ENCODE results near the gene NFE2L3.
"Not testable (repeated sequence)": the region's sequence is repeated elsewhere in the genome, so short reads cannot be mapped to it uniquely, and the experiment has no call there.

The NFE2L3 gene

DNA sequence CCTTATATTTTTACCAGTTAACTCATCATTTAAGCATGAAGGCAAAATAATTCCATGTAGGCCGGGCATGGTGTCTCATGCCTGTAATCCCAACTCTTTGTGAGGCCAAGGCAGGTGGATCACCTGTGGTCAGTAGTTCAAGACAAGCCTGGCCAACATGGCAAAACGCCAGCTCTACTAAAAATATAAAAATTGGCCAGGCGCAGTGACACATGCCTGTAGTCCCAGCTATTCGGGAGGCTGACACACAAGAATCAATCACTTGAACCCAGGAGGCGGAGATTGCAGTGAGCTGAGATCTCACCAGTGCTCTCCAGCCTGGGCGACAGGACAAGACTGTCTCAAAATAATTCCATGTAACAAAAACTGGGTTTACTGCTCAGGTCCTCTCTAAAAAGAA is 30.3 kb downstream of the NFE2L3 start:
- no peak overlapping the region for H3K4me3 ChIP-seq (ENCODE audit: low read length)
- DNase-seq (ENCODE audit: low read depth, low spot score), result no peak

DNA sequence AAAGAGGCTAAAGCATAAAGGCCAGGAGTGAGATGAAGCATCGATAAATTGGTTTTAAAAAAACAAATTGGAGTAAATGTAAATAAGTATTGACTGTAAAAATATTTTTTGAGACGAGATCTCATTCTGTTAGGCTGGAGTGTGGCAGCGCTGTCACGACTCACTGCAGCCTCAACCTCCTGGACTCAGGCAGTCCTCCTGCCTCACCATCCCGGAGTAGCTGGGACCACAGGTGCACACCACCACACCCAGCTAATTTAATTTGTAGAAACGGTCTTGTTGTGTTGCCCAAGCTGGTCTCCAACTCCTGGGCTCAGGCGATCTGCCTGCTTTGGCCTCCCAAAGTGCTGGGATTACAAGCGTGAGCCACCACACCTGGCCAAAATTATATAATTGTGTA is 30.7 kb downstream of the NFE2L3 start:
- DNase-seq (ENCODE audit: low read depth, low spot score), result no peak
- no peak overlapping the region for H3K4me3 ChIP-seq (ENCODE audit: low read length)

DNA sequence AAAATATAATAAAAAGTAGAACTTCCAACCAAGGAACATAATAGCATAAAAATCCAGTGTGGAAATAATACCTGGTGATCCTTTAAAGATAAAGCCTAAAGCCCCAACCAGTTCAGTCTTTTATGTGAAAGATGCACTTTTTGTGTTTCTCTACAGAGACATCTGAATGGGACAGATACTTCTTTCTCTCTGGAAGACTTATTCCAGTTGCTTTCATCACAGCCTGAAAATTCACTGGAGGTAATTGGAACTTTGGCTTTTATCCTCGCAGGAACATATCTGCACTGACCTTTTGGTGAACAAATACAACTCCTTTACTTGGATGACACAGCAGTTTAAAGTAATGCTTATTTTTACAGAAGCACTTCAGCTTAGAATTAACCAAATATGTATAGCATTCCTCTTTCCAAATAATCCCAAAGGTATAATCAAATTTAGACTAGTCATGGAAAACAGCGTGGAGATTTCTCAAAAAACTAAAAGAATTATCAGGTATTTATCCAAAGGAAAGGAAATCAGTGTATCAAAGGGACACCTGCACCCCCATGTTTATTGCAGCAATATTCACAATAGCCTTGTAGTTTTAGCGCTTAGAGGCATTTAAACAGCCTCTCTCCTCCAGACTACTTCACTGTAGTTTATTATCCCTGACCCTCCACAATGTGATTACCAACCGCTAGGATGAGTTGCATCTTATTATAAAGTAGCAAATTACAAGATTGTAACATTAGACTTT is 31.7 kb downstream of the NFE2L3 start:
- no peak overlapping the region for H3K4me3 ChIP-seq (ENCODE audit: low read length)
- DNase-seq (ENCODE audit: low read depth, low spot score), result no peak

DNA sequence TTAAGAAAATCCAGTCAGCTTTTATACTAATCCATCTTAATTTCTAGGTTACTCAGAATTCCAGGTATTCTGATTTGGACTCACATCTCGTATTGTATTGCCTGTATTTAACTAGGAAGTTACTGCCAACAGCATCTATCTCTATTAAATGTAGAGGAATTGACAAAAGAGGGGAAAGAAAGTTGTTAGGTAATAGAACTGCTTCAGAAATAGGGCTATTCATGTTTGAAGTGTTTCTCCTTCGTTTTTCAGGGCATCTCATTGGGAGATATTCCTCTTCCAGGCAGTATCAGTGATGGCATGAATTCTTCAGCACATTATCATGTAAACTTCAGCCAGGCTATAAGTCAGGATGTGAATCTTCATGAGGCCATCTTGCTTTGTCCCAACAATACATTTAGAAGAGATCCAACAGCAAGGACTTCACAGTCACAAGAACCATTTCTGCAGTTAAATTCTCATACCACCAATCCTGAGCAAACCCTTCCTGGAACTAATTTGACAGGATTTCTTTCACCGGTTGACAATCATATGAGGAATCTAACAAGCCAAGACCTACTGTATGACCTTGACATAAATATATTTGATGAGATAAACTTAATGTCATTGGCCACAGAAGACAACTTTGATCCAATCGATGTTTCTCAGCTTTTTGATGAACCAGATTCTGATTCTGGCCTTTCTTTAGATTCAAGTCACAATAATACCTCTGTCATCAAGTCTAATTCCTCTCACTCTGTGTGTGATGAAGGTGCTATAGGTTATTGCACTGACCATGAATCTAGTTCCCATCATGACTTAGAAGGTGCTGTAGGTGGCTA is 32.5 kb downstream of the NFE2L3 start:
- DNase-seq (ENCODE audit: low read depth, low spot score), result not testable (repeated sequence)

DNA sequence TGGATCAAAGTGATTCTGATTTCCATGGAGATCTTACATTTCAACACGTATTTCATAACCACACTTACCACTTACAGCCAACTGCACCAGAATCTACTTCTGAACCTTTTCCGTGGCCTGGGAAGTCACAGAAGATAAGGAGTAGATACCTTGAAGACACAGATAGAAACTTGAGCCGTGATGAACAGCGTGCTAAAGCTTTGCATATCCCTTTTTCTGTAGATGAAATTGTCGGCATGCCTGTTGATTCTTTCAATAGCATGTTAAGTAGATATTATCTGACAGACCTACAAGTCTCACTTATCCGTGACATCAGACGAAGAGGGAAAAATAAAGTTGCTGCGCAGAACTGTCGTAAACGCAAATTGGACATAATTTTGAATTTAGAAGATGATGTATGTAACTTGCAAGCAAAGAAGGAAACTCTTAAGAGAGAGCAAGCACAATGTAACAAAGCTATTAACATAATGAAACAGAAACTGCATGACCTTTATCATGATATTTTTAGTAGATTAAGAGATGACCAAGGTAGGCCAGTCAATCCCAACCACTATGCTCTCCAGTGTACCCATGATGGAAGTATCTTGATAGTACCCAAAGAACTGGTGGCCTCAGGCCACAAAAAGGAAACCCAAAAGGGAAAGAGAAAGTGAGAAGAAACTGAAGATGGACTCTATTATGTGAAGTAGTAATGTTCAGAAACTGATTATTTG is 33.3 kb downstream of the NFE2L3 start:
- H3K4me3 ChIP-seq (ENCODE audit: low read length), result no peak overlapping the region
- DNase-seq (ENCODE audit: low read depth, low spot score), result no peak

More for the DNA sequence above, 32.5 kb downstream of the NFE2L3 start:
- H3K4me3 ChIP-seq (ENCODE audit: low read length), result not testable (repeated sequence)

DNA sequence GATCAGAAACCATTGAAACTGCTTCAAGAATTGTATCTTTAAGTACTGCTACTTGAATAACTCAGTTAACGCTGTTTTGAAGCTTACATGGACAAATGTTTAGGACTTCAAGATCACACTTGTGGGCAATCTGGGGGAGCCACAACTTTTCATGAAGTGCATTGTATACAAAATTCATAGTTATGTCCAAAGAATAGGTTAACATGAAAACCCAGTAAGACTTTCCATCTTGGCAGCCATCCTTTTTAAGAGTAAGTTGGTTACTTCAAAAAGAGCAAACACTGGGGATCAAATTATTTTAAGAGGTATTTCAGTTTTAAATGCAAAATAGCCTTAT is 33.8 kb downstream of the NFE2L3 start:
- H3K4me3 ChIP-seq (ENCODE audit: low read length), result no peak overlapping the region
- DNase-seq (ENCODE audit: low read depth, low spot score), result no peak

DNA sequence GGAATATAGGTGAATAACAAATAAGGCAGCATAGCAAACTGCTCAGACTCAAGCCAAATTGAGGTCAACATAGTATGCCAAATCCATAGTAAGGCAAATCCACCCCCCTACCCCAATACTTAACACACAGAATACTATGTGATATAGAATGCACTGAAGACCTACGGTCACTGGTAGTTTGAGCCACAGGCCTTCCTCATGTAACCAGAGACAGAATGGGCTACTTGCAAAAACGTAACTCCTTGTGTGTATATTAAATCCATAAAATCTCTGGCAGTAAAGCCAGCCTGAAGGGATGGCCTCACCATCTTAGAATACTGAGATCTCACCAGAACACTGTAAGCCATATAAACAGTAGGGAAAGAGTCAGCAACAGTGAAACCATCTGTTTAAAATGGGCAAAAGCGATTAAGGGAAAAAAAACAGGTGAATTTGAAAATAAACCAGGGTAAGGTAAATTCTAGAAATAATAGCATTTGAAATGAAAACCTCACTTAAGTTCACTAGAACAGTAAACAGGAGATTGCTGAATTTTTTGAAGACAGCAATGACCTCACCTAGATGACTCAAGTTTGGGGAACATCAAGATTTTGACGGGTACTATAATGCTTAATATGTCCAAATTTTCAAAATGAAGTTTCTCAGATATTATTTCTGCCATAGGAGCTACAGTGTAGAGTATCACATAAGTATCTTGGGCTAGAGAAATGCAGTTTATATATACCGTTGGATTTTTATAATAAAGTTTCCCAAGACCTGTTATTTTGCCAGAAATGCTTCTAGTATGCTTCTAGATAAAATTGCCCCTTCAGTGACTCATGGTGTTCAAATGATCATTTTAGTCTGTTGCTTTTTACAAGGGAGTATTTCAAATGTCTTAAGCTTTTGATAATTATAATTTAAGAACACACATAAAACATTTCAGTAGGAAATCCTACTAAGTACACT is 34.6 kb downstream of the NFE2L3 start:
- no peak overlapping the region for H3K4me3 ChIP-seq (ENCODE audit: low read length)
- DNase-seq (ENCODE audit: low read depth, low spot score), result no peak

DNA sequence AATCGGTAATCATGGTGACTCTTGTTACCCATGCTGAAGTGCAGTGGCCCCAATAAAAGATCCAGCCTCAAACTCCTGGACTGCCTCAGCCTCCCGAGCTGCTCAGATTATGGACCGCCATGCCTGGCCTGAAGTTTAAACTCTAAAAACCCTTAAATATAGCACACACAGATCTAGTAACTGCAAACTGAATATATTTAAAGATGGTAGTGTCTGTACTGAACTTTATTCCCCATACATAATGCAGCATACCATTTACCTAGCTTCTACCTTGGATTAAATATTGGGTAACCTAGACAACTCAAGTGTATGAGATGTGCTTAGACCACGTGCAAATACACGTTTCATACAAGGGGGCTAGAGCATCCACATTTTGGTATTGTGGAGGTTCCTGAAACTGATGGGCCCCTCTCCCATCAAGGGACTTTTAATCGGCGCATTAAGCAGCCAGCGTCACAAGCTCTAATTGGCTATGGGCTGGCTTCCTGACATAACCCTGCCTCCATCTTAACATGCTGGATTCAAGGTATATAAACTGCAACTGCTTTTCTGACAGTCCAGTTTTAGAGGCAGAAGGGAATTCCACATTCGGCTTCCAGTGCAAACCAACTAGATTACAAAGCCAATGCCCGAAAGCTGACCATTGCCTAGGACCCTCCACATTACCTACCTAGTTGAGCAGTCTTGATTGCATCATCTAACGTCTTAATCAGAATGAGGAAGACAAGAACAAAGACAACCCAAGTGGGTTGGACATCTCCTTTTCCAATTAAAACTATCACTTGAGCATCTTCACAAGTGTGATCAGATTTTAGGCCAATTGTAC is 35.6 kb downstream of the NFE2L3 start:
- H3K4me3 ChIP-seq (ENCODE audit: low read length), result no peak overlapping the region
- DNase-seq (ENCODE audit: low read depth, low spot score), result no peak

DNA sequence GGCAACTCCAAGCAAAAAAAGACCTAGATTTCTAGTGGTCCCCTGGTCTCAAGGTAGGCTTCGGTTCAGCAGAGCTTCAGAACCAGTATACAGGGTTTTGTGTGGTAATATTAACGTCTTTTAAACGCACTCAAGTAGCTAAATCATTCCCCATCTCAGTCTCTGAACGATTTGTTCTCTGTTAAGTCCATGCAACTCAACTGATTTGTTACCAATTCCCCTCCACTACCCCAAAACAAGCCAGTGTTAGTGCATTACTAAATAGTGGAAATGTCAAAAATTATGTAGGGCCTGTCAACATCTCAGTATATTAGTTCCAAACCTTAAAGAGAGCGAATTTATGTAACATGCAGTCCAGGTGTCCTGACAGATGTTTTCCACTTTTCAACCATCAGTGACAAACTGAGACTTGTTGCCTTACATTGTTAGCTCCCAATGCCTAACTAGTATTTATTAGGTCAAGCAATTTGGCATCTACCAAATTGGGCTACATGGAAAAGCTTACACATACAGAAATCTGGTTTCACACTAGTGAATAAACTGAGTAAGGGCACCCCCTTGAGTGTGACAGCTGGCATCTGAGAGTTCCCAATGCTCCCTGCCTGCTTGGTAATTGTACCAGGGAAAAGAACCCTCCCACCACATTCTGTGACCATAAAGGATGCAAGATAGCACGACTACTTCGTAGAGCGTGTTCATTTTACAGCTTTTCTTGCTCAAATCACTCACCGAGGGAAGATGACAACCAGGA is 36.4 kb downstream of the NFE2L3 start:
- no peak for DNase-seq (ENCODE audit: low read depth, low spot score)
- no peak overlapping the region for H3K4me3 ChIP-seq (ENCODE audit: low read length)

DNA sequence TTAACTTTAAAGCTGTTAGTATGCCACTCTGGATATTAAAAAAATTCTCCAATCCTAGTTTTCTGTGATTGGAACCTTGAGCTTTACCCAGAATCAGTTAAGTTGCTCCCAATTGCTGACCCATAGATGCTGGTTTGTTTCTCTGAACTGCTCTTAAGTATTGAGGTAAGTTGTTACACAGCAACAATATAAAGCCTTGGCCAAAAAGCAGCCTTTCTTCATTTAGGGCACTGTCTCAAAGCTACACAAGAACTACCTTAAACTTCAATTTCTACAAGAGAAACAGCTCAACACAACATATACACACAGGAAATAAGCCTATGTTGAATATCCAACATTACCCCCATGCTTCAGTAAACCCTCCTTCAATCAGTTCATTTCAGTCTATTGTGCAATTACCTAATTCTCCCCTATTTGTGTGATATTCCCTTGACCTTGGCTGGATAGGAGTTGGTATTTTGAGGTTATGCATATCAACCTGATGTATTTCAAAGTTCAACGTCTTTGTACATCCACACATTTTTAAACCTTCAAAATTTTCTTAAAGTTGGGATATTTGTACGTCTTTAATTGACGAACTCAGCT is 37.1 kb downstream of the NFE2L3 start:
- DNase-seq (ENCODE audit: low read depth, low spot score), result no peak
- H3K4me3 ChIP-seq (ENCODE audit: low read length), result no peak overlapping the region

DNA sequence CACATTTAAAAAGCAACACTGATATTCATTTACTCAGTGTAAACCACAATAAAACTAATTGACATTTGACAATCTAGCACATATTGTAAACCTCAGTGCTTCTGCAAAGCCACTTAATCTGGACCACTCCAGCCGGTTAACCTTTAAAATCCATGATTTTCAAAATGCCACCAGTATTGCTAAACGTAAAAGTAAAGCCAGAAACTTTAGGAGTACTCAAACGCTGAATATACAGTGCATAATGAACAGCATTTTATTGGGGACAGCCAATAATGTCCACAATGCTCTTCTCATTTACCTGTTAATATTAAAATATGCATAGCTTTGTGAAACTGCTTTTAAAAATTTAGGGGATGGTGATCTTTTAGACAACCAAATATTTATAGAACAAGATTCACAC is 37.7 kb downstream of the NFE2L3 start:
- no peak for DNase-seq (ENCODE audit: low read depth, low spot score)

DNA sequence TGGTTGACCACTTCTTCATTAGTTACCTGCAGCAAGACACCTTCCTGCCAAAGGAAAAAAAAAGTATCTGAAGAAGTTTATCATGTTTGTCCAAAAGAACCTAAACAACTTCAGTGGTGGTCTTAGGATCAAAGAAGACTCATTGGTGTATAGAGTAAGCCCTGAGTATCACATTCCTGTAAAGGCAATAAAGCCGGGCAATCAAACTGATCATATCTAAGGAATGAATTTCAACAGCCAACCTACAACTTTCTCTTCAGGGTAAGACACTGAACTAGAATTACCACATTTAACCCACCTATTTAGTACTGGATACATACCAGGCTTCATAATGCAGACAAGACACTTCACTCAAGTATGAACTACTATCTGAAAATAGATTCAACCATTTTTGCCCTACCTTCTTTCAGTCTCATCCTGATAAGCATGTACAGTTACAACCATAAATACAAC is 38.4 kb downstream of the NFE2L3 start:
- H3K4me3 ChIP-seq (ENCODE audit: low read length), result no peak overlapping the region
- DNase-seq (ENCODE audit: low read depth, low spot score), result no peak

More for the DNA sequence above, 37.7 kb downstream of the NFE2L3 start:
- no peak overlapping the region for H3K4me3 ChIP-seq (ENCODE audit: low read length)

DNA sequence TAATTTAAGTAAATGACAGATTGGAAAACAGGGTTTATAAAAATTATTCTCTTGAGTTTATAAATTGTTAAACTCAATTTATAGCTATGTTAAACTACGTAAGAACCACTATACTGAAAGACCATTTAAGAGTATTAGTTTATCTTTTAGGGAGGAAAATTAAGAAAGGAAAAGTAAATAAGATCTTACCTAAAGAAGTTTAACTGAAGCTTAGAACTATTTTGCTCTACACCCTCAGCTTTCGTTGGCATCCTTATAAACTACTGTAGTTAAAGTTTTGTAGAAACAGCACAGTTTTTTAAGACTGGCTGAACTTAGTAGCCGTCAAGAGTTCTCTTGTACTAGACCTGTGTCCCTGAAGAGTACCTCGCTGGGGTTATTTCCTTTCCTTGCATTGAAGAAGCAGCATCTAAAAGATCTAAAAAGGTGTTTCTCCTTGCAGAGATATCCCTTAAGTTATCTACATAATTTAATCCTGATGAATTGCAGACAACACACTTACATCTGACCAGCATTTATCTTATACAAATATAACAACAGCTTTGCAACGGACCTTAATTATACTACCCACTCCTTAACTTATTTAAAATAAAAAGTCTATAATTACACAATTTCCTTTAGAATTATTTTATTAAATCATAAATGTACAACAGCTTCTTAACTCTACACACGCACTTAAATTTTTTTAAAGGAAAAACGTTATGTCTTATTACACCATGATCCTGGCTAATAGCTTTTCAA is 39.4 kb downstream of the NFE2L3 start:
- H3K4me3 ChIP-seq (ENCODE audit: low read length), result no peak overlapping the region
- no peak for DNase-seq (ENCODE audit: low read depth, low spot score)

DNA sequence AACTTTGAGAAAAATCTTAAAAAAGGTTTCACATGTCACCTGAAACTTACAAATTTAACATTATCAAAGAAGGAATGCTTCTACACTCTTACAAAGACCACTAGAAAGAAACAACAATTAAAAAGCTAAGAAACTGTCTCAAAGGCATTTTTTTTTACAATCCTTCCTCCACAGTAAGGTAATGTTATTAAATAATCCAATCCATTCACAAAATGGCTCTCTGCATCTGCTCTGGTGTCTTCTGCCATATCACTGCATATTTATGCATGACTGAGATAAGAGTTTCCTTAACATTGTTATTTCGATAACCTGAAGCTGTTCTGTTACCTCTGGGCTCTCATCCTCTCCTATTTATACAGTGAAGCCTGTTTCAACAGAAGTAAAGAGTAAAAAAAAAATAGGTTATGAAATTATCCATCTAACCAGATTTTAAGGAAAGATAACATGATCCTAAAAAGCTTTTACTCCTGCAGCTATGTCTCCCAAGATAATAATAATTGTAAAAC is 40.0 kb downstream of the NFE2L3 start:
- no peak overlapping the region for H3K4me3 ChIP-seq (ENCODE audit: low read length)
- DNase-seq (ENCODE audit: low read depth, low spot score), result no peak

DNA sequence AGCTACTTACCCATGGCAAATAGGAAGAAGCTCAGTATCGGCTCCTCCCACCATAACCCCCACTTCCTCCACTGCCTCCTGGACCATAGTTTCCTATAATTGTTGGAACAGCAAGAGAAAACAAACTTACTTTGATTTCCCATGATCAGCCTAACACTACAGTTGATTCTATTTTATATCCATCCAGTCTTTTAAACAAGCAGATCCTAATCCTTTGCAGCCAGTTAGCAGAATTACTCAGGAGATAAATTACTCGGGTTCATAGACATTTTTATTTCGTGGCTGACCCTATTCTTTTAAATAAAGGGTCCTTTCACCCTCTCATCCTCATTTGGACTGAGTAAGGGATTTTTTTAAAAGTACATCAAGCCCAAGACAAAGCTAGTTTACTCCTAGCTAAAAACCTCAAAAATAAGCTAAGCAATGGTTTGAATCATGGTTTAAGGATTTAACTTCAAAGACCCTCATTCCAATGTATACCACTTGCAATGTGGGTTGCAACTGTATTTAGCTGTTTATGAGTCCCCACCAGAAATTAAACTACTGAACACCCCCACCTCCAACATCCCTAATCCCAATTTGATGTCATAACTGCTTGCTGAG is 40.6 kb downstream of the NFE2L3 start:
- DNase-seq (ENCODE audit: low read depth, low spot score), result no peak
- H3K4me3 ChIP-seq (ENCODE audit: low read length), result no peak overlapping the region
